Measurements from ENCODE around the gene SRCAP. TPM values are rescaled to one million over a fixed set of nuclear protein-coding genes. Genes with fewer than 3 reads are reported as not detected.

Gene SRCAP
- total RNA-seq, 2 donors from 2014 or later: 41.4 to 44.9 TPM

- DNase-seq (ENCODE audit: low spot score): peak; percentile 29
- intact Hi-C loops (cut with DNase I): no loop called here
Measured at GRCh38 chr16:30722443-30722842, 23.5 kb downstream of the SRCAP start.

- intact Hi-C loops (cut with DNase I): no loop called here
- peak; percentile 72 for DNase-seq (ENCODE audit: low spot score)
Measured at GRCh38 chr16:30722916-30723315, 23.9 kb downstream of the SRCAP start.

- intact Hi-C loops (cut with DNase I): no loop called here
- peak; percentile 50 for DNase-seq (ENCODE audit: low spot score)
Measured at GRCh38 chr16:30723725-30724355, 24.9 kb downstream of the SRCAP start.

- DNase-seq (ENCODE audit: low spot score): peak; percentile 83
- intact Hi-C loops (cut with DNase I): no loop called here
Measured at GRCh38 chr16:30724641-30725417, 25.9 kb downstream of the SRCAP start.

- no peak for DNase-seq (ENCODE audit: low spot score)
- intact Hi-C loops (cut with DNase I): no loop called here
Measured at GRCh38 chr16:30725418-30725792, 26.4 kb downstream of the SRCAP start.

GRCh38 chr16:30728321-30728720 is 29.4 kb downstream of the SRCAP start:
- intact Hi-C loops (cut with DNase I): no loop called here
- DNase-seq (ENCODE audit: low spot score): no peak

- DNase-seq (ENCODE audit: low spot score): peak; percentile 82
- intact Hi-C loops (cut with DNase I): no loop called here
Measured at GRCh38 chr16:30728899-30729672, 30.1 kb downstream of the SRCAP start.

GRCh38 chr16:30731411-30731810 is 32.4 kb downstream of the SRCAP start:
- peak; percentile 7 for DNase-seq (ENCODE audit: low spot score)
- intact Hi-C loops (cut with DNase I): no loop called here

- no peak for DNase-seq (ENCODE audit: low spot score)
- intact Hi-C loops (cut with DNase I): no loop called here
Measured at GRCh38 chr16:30736995-30737793, 38.2 kb downstream of the SRCAP start.

GRCh38 chr16:30737794-30738648 is 39.0 kb downstream of the SRCAP start:
- peak; percentile 63 for DNase-seq (ENCODE audit: low spot score)
- intact Hi-C loops (cut with DNase I): no loop called here

- DNase-seq (ENCODE audit: low spot score): no peak
- intact Hi-C loops (cut with DNase I): no loop called here
Measured at GRCh38 chr16:30738984-30739951, 40.3 kb downstream of the SRCAP start.

GRCh38 chr16:30740364-30741251 is 41.6 kb downstream of the SRCAP start:
- peak; percentile 95 for DNase-seq (ENCODE audit: low spot score)
- intact Hi-C loops (cut with DNase I): loop anchor here (2.0 to 10.0 kb wide), 2 partner anchors 26 to 74 kb away; no protein-coding TSS in a partner anchor

- intact Hi-C loops (cut with DNase I): loop anchor here (2.0 to 10.0 kb wide), 2 partner anchors 27 to 73 kb away; no protein-coding TSS in a partner anchor
Measured at GRCh38 chr16:30741461-30741914, 42.5 kb downstream of the SRCAP start.

GRCh38 chr16:30743716-30744115 is 44.7 kb downstream of the SRCAP start:
- intact Hi-C loops (cut with DNase I): loop anchor here (2.0 to 10.0 kb wide), 2 partner anchors 43 to 71 kb away; no protein-coding TSS in a partner anchor
- no peak for DNase-seq (ENCODE audit: low spot score)

More at GRCh38 chr16:30741461-30741914, 42.5 kb downstream of the SRCAP start:
- peak; percentile 71 for DNase-seq (ENCODE audit: low spot score)

GRCh38 chr16:30744183-30744582 is 45.2 kb downstream of the SRCAP start:
- DNase-seq (ENCODE audit: low spot score): no peak
- intact Hi-C loops (cut with DNase I): loop anchor here in 1 of 2 donors (10.0 kb wide), 1 partner anchor 71 kb away; no protein-coding TSS in a partner anchor

- intact Hi-C loops (cut with DNase I): loop anchor here in 1 of 2 donors (10.0 kb wide), 1 partner anchor 70 kb away; no protein-coding TSS in a partner anchor
- no peak for DNase-seq (ENCODE audit: low spot score)
Measured at GRCh38 chr16:30745082-30745481, 46.1 kb downstream of the SRCAP start.

Data from posterior vena cava (tissue), 2 donors.